ENCODE results near the gene SAE1. TPM values are rescaled to one million over a fixed set of nuclear protein-coding genes. Genes with fewer than 3 reads are reported as not detected.

The SAE1 gene
- total RNA-seq, 6 experiments from 2014 or later = 18.8 to 33.2 (median 26.7) TPM

DNA sequence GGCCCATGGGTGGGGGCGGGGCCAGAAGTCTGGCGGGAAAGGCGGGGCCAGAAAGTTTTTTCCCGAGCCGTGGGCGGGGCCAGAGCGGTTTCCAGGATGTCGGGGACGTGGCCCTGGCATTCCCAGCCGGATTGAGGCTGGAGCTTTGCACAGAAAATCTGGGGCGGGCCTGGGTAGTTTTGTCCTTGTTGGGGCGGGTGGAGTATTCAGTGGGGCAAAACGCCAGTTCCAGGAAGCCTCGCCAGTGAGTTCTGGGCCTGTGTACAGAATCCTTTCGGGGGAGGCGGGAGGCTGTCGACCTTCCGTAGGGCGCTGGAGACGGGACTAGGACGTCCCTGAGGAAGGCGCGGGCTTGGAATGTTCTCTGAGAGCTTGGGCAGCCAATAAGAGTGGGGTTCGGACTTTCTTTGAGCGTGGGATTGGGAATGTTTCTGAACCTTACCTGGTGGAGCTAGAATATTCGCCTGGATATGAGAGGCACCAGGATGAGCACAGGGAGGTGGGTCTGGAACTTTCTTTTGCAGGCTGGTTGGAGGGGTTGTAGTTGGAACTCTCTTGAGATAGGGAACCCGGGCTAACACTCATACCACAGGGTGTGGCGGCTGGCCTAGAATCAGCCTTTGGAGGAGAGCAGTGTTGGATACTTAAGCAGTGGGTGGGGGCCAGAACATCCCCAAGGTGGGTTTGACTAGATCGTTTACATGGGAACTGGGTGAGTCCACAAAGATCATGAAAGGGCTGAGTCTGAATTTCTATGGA is 127.0 kb downstream of the SAE1 start:
- H3K4me3 ChIP-seq = peak overlapping the region; percentile 38 to 55 (median 52)
- no peak for DNase-seq
- intact Hi-C loops (cut with DNase I) = no loop called here
- peaks cover 0 to 17% (median 12%) of the 10 kb centered on the region in 4 donors for H3K4me1 ChIP-seq
- H3K27ac ChIP-seq = peak overlapping the region; percentile 83 to 88 (median 87)
- no peaks in the 10 kb centered on the region for H3K9me3 ChIP-seq
- H3K36me3 ChIP-seq = peaks cover 0 to 33% (median 12%) of the 10 kb centered on the region in 4 donors
- ATAC-seq = no peak
- TF ChIP-seq POLR2A (IDR thresholded peaks at IDR 0.05) = peak; percentile 78
- TF ChIP-seq, protein P1, sequence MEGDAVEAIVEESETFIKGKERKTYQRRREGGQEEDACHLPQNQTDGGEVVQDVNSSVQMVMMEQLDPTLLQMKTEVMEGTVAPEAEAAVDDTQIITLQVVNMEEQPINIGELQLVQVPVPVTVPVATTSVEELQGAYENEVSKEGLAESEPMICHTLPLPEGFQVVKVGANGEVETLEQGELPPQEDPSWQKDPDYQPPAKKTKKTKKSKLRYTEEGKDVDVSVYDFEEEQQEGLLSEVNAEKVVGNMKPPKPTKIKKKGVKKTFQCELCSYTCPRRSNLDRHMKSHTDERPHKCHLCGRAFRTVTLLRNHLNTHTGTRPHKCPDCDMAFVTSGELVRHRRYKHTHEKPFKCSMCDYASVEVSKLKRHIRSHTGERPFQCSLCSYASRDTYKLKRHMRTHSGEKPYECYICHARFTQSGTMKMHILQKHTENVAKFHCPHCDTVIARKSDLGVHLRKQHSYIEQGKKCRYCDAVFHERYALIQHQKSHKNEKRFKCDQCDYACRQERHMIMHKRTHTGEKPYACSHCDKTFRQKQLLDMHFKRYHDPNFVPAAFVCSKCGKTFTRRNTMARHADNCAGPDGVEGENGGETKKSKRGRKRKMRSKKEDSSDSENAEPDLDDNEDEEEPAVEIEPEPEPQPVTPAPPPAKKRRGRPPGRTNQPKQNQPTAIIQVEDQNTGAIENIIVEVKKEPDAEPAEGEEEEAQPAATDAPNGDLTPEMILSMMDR (IDR thresholded peaks at IDR 0.05) = no peak
- H3K27me3 ChIP-seq = no peaks in the 10 kb centered on the region
- 7% methylated on average over 18 of the region's 29 CpGs for WGBS (ENCODE audit: insufficient coverage, low coverage, low lambda C conversion rate, missing lambda C conversion rate)

DNA sequence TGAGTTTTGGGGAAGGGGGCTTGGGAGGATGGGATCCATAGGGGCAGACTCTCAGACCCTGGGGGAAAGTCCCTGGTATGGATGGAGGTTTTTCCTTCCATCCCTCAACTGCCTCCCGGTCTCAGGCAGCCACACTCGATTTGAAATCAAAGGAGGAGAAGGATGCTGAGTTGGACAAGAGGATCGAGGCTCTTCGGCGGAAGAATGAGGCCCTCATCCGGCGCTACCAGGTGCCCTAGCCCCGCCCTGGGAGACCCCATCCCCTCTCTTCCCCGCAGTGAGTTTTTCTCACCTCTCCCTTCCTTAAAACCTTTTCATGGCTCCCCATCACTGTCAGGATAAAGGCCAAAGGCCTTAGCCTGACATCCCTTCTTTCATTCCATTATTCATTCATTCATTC is 127.8 kb downstream of the SAE1 start:
- TF ChIP-seq, protein P1 (IDR thresholded peaks at IDR 0.05) = no peak
- TF ChIP-seq POLR2A (IDR thresholded peaks at IDR 0.05) = no peak
- H3K27ac ChIP-seq = peak overlapping the region in 2 of 3 donors; percentile 83 to 88
- WGBS (ENCODE audit: insufficient coverage, low coverage, low lambda C conversion rate, missing lambda C conversion rate) = no CpG with 5 or more reads among the region's 9 CpGs

GRCh38 chr19:47258895-47259555 is 128.4 kb downstream of the SAE1 start:
- peaks cover 0 to 17% (median 12%) of the 10 kb centered on the region in 4 donors for H3K4me1 ChIP-seq
- H3K36me3 ChIP-seq = peaks cover 0 to 40% (median 12%) of the 10 kb centered on the region in 4 donors
- DNase-seq (no peak), ATAC-seq (no peak)
- 79% methylated on average over 6 of the region's 6 CpGs for WGBS (ENCODE audit: insufficient coverage, low coverage, low lambda C conversion rate, missing lambda C conversion rate)
- no peaks in the 10 kb centered on the region for H3K9me3 ChIP-seq
- H3K4me3 ChIP-seq = no peak overlapping the region
- TF ChIP-seq, protein P1 (IDR thresholded peaks at IDR 0.05) = no peak
- no peak for TF ChIP-seq POLR2A (IDR thresholded peaks at IDR 0.05)
- intact Hi-C loops (cut with DNase I) = no loop called here
- no peaks in the 10 kb centered on the region for H3K27me3 ChIP-seq
- H3K27ac ChIP-seq = no peak overlapping the region

More for the DNA sequence above, 127.8 kb downstream of the SAE1 start:
- ATAC-seq (no peak), DNase-seq (no peak)
- peaks cover 0 to 17% (median 12%) of the 10 kb centered on the region in 4 donors for H3K4me1 ChIP-seq
- intact Hi-C loops (cut with DNase I) = no loop called here
- H3K36me3 ChIP-seq = peaks cover 0 to 39% (median 12%) of the 10 kb centered on the region in 4 donors
- H3K9me3 ChIP-seq = no peaks in the 10 kb centered on the region
- no peaks in the 10 kb centered on the region for H3K27me3 ChIP-seq
- H3K4me3 ChIP-seq = no peak overlapping the region

MicroRNAs within 50 kb of the gene (microRNA counts, 767-probe panel; counts per million panel counts)
- 237 counts per million for microRNA hsa-miR-3190-5p

Small RNA genes within 50 kb of the gene (microRNA-seq; reads per million reads assigned to microRNA genes)
- gene MIR3190 (0 reads per million in 2 donors), gene MIR3191 (0 reads per million in 2 donors)

Small RNA genes within 50 kb of the gene (small RNA-seq; reads per million reads assigned to genes)
- gene MIR3190 = 0 reads per million in 2 experiments

Other genes starting within 250 kb of the SAE1 start
- 1 to 10 TPM in 2 of 6 experiments, not detected in 4; 1.3 to 1.7 TPM for gene NPAS1, start 111.0 kb upstream of the SAE1 start, total RNA-seq
- gene TMEM160, start 82.2 kb upstream of the SAE1 start, total RNA-seq = 10 to 100 TPM; 12.3 to 37.0 (median 17.2) TPM
- gene ZC3H4, start 17.1 kb upstream of the SAE1 start, total RNA-seq = 10 to 100 TPM in 4 of 6 experiments, 1 to 10 TPM in 2; 8.3 to 19.1 (median 15.1) TPM
- 1 to 10 TPM; 1.8 to 8.0 (median 3.1) TPM for gene BBC3, start 100.4 kb downstream of the SAE1 start, total RNA-seq
- 10 to 100 TPM in 2 of 6 experiments, 1 to 10 TPM in 4; 5.8 to 15.1 (median 9.1) TPM for gene CCDC9, start 125.7 kb downstream of the SAE1 start, total RNA-seq
- 1 to 10 TPM; 2.2 to 5.8 (median 4.4) TPM for gene INAFM1, start 144.1 kb downstream of the SAE1 start, total RNA-seq
- 10 to 100 TPM in 1 of 6 experiments, 1 to 10 TPM in 5; 3.3 to 19.8 (median 5.9) TPM for gene C5AR1, start 179.0 kb downstream of the SAE1 start, total RNA-seq
- gene C5AR2, start 201.3 kb downstream of the SAE1 start, total RNA-seq = 1 to 10 TPM; 1.1 to 6.6 (median 3.7) TPM
- 10 to 100 TPM in 1 of 6 experiments, 1 to 10 TPM in 5; 5.2 to 11.9 (median 8.7) TPM for gene DHX34, start 218.5 kb downstream of the SAE1 start, total RNA-seq